Glutamatergic neuron (in vitro differentiated cells): ENCODE measurements around the gene SIPA1L3. TPM values are rescaled to one million over a fixed set of nuclear protein-coding genes. Genes with fewer than 3 reads are reported as not detected.
"Not testable (repeated sequence)": the region's sequence is repeated elsewhere in the genome, so short reads cannot be mapped to it uniquely, and the experiment has no call there.

Source experiments
- DNase-seq: peaks from one replicate; pipeline ENCODE4 v3.0.0; 2022
- H3K27ac Mint-ChIP-seq: one replicate; pipeline ENCODE4 v1.8.0; 2020; ENCODE audit warnings: mild to moderate bottlenecking, mixed read lengths, inconsistent platforms; ENCODE audit not compliant: unreplicated experiment
- H3K27me3 Mint-ChIP-seq: one replicate; pipeline ENCODE4 v1.8.0; 2020; ENCODE audit warnings: mild to moderate bottlenecking, moderate library complexity, mixed read lengths, inconsistent platforms; ENCODE audit not compliant: unreplicated experiment
- H3K36me3 Mint-ChIP-seq: one replicate; pipeline ENCODE4 v1.8.0; 2020; ENCODE audit warnings: mild to moderate bottlenecking, mixed read lengths, inconsistent platforms; ENCODE audit not compliant: unreplicated experiment
- H3K4me1 Mint-ChIP-seq: one replicate; pipeline ENCODE4 v1.8.0; 2020; ENCODE audit warnings: mild to moderate bottlenecking, low read depth, mixed read lengths, inconsistent platforms; ENCODE audit not compliant: unreplicated experiment
- H3K4me3 Mint-ChIP-seq: one replicate; pipeline ENCODE4 v1.8.0; 2020; ENCODE audit warnings: mild to moderate bottlenecking, mixed read lengths, inconsistent platforms; ENCODE audit not compliant: unreplicated experiment
- H3K9me3 Mint-ChIP-seq: one replicate; pipeline ENCODE4 v1.8.0; 2020; ENCODE audit warnings: mild to moderate bottlenecking, moderate library complexity, mixed read lengths, inconsistent platforms; ENCODE audit not compliant: unreplicated experiment
- total RNA-seq: library from RNA; stranded (reverse); fragmentation: NEBNext Ultra II Directional; extraction: Animal tissue kit (Norgen Biotek cat#: 25700); gene quantifications from one replicate; pipeline ENCODE4 v1.2.1, GENCODE V29; 2021; ENCODE audit not compliant: unreplicated experiment
- TF ChIP-seq, protein P1 (sequence below): fragments of 200-600 bp; sonication (generic); IDR thresholded peaks from one replicate; pipeline ENCODE4 v1.5.0; 2021; ENCODE audit not compliant: partially characterized antibody, unreplicated experiment

SIPA1L3 gene
- total RNA-seq, 1 donor from 2014 or later, result 97.7 TPM

DNA sequence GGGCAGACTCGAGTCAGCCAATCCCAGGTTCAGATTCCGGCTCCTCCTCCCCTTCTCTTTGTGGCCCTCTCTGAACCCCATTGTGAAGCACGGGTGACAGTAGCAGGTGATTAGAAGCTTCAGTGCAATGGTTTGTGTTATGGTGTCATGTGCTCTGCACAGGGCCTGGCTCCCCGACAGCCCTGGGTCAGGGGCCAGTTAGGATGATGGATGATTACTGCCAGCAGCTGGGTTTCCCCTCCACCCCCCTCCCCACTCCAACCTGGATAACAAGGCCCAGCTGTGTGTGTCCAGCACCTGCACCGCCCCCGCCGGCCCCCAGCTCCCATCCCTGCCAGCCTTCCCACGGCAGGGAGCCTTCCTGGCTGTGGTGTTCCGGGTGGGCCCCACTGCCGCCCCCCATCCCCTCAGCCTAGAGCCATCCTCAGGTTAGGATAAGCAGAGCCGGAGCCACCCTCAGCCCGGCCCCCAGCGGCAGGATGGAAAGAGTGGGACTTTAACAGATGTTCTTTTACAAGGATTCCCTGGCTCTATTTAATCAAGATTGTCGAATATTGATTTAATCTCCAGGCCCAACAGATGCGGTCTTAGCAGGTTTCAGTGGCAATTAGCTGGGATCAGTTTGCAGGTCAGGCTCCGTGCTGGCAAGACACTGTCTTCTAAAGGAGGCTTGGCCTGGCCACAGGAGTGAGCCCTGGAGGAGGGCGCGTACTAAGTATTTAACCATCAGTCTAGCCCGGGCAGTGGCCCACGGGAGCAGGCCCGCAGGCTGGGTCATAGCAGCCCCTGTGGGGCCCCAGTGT lies 156.2 kb downstream of the SIPA1L3 start:
- H3K27ac Mint-ChIP-seq, result peak overlapping the region; percentile 98

GRCh38 chr19:38063928-38064327 lies 156.9 kb downstream of the SIPA1L3 start:
- peaks cover 14% of the 10 kb centered on the region for H3K27me3 Mint-ChIP-seq
- no peaks in the 10 kb centered on the region for H3K36me3 Mint-ChIP-seq
- peak overlapping the region; percentile 98 for H3K27ac Mint-ChIP-seq
- DNase-seq, result no peak
- peaks cover 32% of the 10 kb centered on the region for H3K4me1 Mint-ChIP-seq
- no peak overlapping the region for H3K4me3 Mint-ChIP-seq
- peaks cover 14% of the 10 kb centered on the region for H3K9me3 Mint-ChIP-seq
- TF ChIP-seq, protein P1, sequence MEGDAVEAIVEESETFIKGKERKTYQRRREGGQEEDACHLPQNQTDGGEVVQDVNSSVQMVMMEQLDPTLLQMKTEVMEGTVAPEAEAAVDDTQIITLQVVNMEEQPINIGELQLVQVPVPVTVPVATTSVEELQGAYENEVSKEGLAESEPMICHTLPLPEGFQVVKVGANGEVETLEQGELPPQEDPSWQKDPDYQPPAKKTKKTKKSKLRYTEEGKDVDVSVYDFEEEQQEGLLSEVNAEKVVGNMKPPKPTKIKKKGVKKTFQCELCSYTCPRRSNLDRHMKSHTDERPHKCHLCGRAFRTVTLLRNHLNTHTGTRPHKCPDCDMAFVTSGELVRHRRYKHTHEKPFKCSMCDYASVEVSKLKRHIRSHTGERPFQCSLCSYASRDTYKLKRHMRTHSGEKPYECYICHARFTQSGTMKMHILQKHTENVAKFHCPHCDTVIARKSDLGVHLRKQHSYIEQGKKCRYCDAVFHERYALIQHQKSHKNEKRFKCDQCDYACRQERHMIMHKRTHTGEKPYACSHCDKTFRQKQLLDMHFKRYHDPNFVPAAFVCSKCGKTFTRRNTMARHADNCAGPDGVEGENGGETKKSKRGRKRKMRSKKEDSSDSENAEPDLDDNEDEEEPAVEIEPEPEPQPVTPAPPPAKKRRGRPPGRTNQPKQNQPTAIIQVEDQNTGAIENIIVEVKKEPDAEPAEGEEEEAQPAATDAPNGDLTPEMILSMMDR, result no peak

More for the DNA sequence above, 156.2 kb downstream of the SIPA1L3 start:
- DNase-seq, result peak; percentile 57
- Mint-ChIP-seq H3K27me3 (peaks cover 20% of the 10 kb centered on the region), H3K4me3 (peak overlapping the region; percentile 71), H3K4me1 (peaks cover 32% of the 10 kb centered on the region), H3K9me3 (peaks cover 15% of the 10 kb centered on the region), H3K36me3 (no peaks in the 10 kb centered on the region)
- TF ChIP-seq, protein P1, result no peak

DNA sequence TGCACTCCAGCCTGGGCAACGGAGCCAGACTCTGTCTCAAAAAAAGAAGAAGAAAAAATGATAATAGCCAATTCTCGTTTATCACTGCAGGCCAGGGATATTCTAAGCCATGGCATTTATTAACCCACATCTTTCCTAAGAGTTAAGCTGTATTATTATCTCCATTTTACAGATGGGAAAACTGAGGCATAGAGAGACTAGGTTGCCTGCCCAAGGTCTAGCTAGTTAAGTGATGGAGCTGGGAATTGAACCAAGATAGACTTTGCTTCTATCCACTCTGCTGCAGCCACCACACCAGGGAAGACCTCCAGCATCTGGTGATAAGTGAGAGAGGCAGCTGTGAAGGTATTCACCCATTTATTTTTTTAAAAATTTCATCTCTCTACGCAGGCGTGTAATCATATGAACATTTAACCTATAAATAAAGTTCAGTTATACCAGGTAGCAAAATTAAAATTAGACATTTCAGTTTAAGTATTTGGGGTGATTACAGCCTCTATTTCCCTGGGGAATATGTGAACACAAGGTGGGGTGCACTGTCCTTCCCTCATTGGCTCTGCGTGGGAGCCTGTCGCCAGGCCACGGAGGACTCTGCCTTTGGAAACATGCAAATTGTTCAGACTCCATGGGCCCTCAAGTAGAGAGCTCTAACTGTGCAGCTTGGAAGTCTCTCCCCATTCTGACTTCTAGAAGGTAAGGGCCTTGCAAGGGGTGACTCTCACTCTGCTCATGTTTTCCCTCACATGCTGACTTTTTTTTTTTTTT lies 157.8 kb downstream of the SIPA1L3 start:
- no peak overlapping the region for H3K4me3 Mint-ChIP-seq
- no peak overlapping the region for H3K27ac Mint-ChIP-seq
- TF ChIP-seq, protein P1, result no peak
- H3K27me3 Mint-ChIP-seq, result peaks cover 14% of the 10 kb centered on the region
- H3K9me3 Mint-ChIP-seq, result peaks cover 18% of the 10 kb centered on the region
- H3K36me3 Mint-ChIP-seq, result no peaks in the 10 kb centered on the region
- DNase-seq, result no peak
- peaks cover 35% of the 10 kb centered on the region for H3K4me1 Mint-ChIP-seq

DNA sequence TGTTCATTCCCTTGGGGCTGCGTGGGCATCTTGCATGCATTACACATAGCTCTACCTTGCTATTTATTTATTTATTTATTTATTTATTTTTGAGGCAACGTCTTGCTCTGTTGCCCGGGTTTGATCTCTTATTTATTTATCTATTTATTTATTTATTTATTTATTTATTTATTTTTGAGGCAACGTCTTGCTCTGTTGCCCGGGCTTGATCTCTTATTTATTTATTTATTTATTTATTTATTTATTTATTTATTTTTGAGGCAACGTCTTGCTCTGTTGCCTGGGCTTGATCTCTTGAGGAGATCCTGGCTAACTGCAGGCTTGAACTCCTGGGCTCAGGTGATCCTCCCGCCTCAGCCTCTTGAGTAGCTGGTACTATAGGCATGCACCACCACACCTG lies 158.8 kb downstream of the SIPA1L3 start:
- not testable (repeated sequence) for H3K4me3 Mint-ChIP-seq, H3K36me3 Mint-ChIP-seq, DNase-seq, H3K27ac Mint-ChIP-seq
- peaks cover 39% of the 10 kb centered on the region for H3K4me1 Mint-ChIP-seq
- H3K27me3 Mint-ChIP-seq, result peaks cover 17% of the 10 kb centered on the region
- H3K9me3 Mint-ChIP-seq, result peaks cover 18% of the 10 kb centered on the region

GRCh38 chr19:38068826-38069225 lies 161.8 kb downstream of the SIPA1L3 start:
- Mint-ChIP-seq H3K27ac (peak overlapping the region; percentile 87), H3K36me3 (peaks cover under 1% of the 10 kb centered on the region)

More at GRCh38 chr19:38068826-38069225, 161.8 kb downstream of the SIPA1L3 start:
- TF ChIP-seq, protein P1, result no peak
- peak overlapping the region; percentile 64 for H3K4me3 Mint-ChIP-seq
- peaks cover 24% of the 10 kb centered on the region for H3K27me3 Mint-ChIP-seq
- peaks cover 15% of the 10 kb centered on the region for H3K9me3 Mint-ChIP-seq
- no peak for DNase-seq
- peaks cover 44% of the 10 kb centered on the region for H3K4me1 Mint-ChIP-seq
